HUES48 (cell line): ENCODE data around the gene BCAR3.
"Not testable (repeated sequence)": the region's sequence is repeated elsewhere in the genome, so short reads cannot be mapped to it uniquely, and the experiment has no call there.

Source experiments
- H3K27ac ChIP-seq: one replicate; pipeline ENCODE4 v1.7.0; 2013; ENCODE audit warnings: low read depth, low read length, inconsistent platforms
- H3K27me3 ChIP-seq: 2 replicates; pipeline ENCODE4 v1.6.1; 2013; ENCODE audit warnings: mild to moderate bottlenecking, low read length; ENCODE audit not compliant: control insufficient read depth, insufficient read depth
- H3K36me3 ChIP-seq: 2 replicates; pipeline ENCODE4 v1.6.1; 2013; ENCODE audit warnings: low read length; ENCODE audit not compliant: control insufficient read depth, insufficient read depth
- H3K4me1 ChIP-seq: 2 replicates; pipeline ENCODE4 v1.6.1; 2013; ENCODE audit warnings: mild to moderate bottlenecking, low read length; ENCODE audit not compliant: control insufficient read depth, insufficient read depth
- H3K4me3 ChIP-seq: 2 replicates; pipeline ENCODE4 v1.5.1; 2013; ENCODE audit warnings: mild to moderate bottlenecking, low read depth, low read length
- H3K9ac ChIP-seq: 2 replicates; pipeline ENCODE4 v1.6.1; 2013; ENCODE audit warnings: mild to moderate bottlenecking, low read depth, low read length, moderate library complexity
- H3K9me3 ChIP-seq: 2 replicates; pipeline ENCODE4 v1.6.1; 2013; ENCODE audit warnings: low read length; ENCODE audit not compliant: control insufficient read depth, insufficient read depth

BCAR3 gene

GRCh38 chr1:93592551-93592949 is 89.1 kb downstream of the BCAR3 start:
- Histone ChIP-seq H3K36me3 (peaks cover 14% of the 10 kb centered on the region), H3K27ac (no peak overlapping the region), H3K9ac (no peak overlapping the region), H3K4me3 (no peak overlapping the region), H3K4me1 (peaks cover 30% of the 10 kb centered on the region), H3K27me3 (no peaks in the 10 kb centered on the region), H3K9me3 (no peaks in the 10 kb centered on the region)

GRCh38 chr1:93591676-93592550 is 89.7 kb downstream of the BCAR3 start:
- Histone ChIP-seq H3K36me3 (peaks cover 20% of the 10 kb centered on the region), H3K4me3 (no peak overlapping the region), H3K4me1 (peaks cover 30% of the 10 kb centered on the region), H3K27ac (no peak overlapping the region), H3K9ac (no peak overlapping the region), H3K27me3 (no peaks in the 10 kb centered on the region), H3K9me3 (no peaks in the 10 kb centered on the region)

GRCh38 chr1:93591291-93591675 is 90.4 kb downstream of the BCAR3 start:
- Histone ChIP-seq H3K36me3 (peaks cover 20% of the 10 kb centered on the region), H3K4me1 (peaks cover 27% of the 10 kb centered on the region)
- not testable (repeated sequence) for H3K9ac ChIP-seq

GRCh38 chr1:93588955-93589354 is 92.7 kb downstream of the BCAR3 start:
- Histone ChIP-seq H3K27me3 (no peaks in the 10 kb centered on the region), H3K4me3 (no peak overlapping the region), H3K27ac (no peak overlapping the region), H3K9me3 (no peaks in the 10 kb centered on the region), H3K9ac (no peak overlapping the region), H3K4me1 (peaks cover 5% of the 10 kb centered on the region), H3K36me3 (peaks cover 21% of the 10 kb centered on the region)

More at GRCh38 chr1:93591291-93591675, 90.4 kb downstream of the BCAR3 start:
- H3K9me3 ChIP-seq, H3K27me3 ChIP-seq, H3K4me3 ChIP-seq, H3K27ac ChIP-seq: not testable (repeated sequence)

- Histone ChIP-seq H3K4me3 (no peak overlapping the region), H3K36me3 (peaks cover 28% of the 10 kb centered on the region), H3K27ac (no peak overlapping the region), H3K9me3 (no peaks in the 10 kb centered on the region), H3K27me3 (no peaks in the 10 kb centered on the region), H3K9ac (no peak overlapping the region), H3K4me1 (no peaks in the 10 kb centered on the region)
Observed at GRCh38 chr1:93588206-93588605, 93.4 kb downstream of the BCAR3 start.

GRCh38 chr1:93587354-93587753 is 94.3 kb downstream of the BCAR3 start:
- peaks cover 36% of the 10 kb centered on the region for H3K36me3 ChIP-seq

GRCh38 chr1:93585059-93585966 is 96.3 kb downstream of the BCAR3 start:
- Histone ChIP-seq H3K27me3 (no peaks in the 10 kb centered on the region), H3K4me1 (no peaks in the 10 kb centered on the region), H3K36me3 (peaks cover 48% of the 10 kb centered on the region), H3K9me3 (no peaks in the 10 kb centered on the region), H3K27ac (peak overlapping the region; percentile 22), H3K4me3 (no peak overlapping the region), H3K9ac (no peak overlapping the region)

More at GRCh38 chr1:93587354-93587753, 94.3 kb downstream of the BCAR3 start:
- Histone ChIP-seq H3K27ac (no peak overlapping the region), H3K4me1 (no peaks in the 10 kb centered on the region), H3K9ac (no peak overlapping the region), H3K4me3 (no peak overlapping the region), H3K27me3 (no peaks in the 10 kb centered on the region), H3K9me3 (no peaks in the 10 kb centered on the region)

- Histone ChIP-seq H3K27ac (peak overlapping the region; percentile 22), H3K9ac (no peak overlapping the region), H3K27me3 (no peaks in the 10 kb centered on the region), H3K4me3 (no peak overlapping the region), H3K36me3 (peaks cover 48% of the 10 kb centered on the region), H3K4me1 (no peaks in the 10 kb centered on the region), H3K9me3 (no peaks in the 10 kb centered on the region)
Observed at GRCh38 chr1:93584261-93585003, 97.2 kb downstream of the BCAR3 start.

GRCh38 chr1:93581917-93582850 is 99.5 kb downstream of the BCAR3 start:
- no peak overlapping the region for H3K27ac ChIP-seq
- no peak overlapping the region for H3K4me3 ChIP-seq
- no peak overlapping the region for H3K9ac ChIP-seq
- no peaks in the 10 kb centered on the region for H3K4me1 ChIP-seq
- no peaks in the 10 kb centered on the region for H3K9me3 ChIP-seq
- H3K27me3 ChIP-seq, result no peaks in the 10 kb centered on the region
- peaks cover 33% of the 10 kb centered on the region for H3K36me3 ChIP-seq

GRCh38 chr1:93579891-93580290 is 101.7 kb downstream of the BCAR3 start:
- Histone ChIP-seq H3K27ac (no peak overlapping the region), H3K4me1 (0 out of 2 replicates have a peak, but pooled peaks cover 4% of the 10 kb centered on the region), H3K9ac (no peak overlapping the region), H3K27me3 (no peaks in the 10 kb centered on the region), H3K9me3 (no peaks in the 10 kb centered on the region), H3K4me3 (no peak overlapping the region), H3K36me3 (peaks cover 41% of the 10 kb centered on the region)
